ENCODE data around the gene PRKAR2A.

PRKAR2A gene

DNA sequence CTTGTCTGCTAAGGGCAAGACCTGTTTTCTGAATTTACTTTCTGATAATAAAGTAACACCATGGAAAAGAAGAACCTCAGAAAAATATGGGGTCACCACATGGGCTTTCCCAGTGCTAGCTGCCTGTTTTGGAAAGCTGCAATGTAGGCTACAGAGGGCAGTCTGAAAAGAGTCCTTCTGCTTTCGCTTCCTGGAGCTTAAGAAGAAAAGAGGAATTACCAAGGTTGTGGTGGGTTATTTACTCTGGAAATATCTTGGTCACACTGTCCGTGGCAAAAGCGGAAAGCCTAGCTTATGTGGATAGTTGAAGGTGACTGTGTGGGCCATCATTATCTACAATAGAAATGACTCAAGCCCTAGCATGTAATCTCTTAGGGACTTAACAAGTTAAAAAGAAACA is 98.9 kb downstream of the PRKAR2A start:
- no peak for TF ChIP-seq ZFX (IDR thresholded peaks at IDR 0.05; ENCODE audit: borderline replicate concordance)
- TF ChIP-seq, protein P1, sequence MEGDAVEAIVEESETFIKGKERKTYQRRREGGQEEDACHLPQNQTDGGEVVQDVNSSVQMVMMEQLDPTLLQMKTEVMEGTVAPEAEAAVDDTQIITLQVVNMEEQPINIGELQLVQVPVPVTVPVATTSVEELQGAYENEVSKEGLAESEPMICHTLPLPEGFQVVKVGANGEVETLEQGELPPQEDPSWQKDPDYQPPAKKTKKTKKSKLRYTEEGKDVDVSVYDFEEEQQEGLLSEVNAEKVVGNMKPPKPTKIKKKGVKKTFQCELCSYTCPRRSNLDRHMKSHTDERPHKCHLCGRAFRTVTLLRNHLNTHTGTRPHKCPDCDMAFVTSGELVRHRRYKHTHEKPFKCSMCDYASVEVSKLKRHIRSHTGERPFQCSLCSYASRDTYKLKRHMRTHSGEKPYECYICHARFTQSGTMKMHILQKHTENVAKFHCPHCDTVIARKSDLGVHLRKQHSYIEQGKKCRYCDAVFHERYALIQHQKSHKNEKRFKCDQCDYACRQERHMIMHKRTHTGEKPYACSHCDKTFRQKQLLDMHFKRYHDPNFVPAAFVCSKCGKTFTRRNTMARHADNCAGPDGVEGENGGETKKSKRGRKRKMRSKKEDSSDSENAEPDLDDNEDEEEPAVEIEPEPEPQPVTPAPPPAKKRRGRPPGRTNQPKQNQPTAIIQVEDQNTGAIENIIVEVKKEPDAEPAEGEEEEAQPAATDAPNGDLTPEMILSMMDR (IDR thresholded peaks at IDR 0.05), result no peak
- no peak overlapping the region for H3K27ac ChIP-seq

DNA sequence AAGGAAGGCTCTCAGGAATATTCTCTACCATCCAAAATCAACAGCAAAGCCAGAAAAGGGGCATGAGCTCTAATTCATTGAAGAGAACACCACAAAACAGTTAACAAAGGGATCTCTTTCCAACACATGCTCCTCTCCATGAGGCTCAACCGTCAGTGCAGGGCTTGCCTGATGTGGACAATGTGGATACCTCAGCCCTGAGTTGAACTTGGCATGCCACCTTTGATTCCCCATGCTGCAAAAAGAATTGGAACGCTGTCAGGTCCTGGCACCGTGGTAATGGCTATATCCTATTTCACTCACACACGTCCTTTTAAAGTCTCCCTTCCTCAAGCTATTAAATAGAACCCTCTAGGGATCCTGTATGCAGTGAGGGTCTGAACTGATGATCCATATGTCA is 100.0 kb downstream of the PRKAR2A start:
- peak overlapping the region; percentile 64 for H3K27ac ChIP-seq
- TF ChIP-seq, protein P1 (IDR thresholded peaks at IDR 0.05), result no peak

DNA sequence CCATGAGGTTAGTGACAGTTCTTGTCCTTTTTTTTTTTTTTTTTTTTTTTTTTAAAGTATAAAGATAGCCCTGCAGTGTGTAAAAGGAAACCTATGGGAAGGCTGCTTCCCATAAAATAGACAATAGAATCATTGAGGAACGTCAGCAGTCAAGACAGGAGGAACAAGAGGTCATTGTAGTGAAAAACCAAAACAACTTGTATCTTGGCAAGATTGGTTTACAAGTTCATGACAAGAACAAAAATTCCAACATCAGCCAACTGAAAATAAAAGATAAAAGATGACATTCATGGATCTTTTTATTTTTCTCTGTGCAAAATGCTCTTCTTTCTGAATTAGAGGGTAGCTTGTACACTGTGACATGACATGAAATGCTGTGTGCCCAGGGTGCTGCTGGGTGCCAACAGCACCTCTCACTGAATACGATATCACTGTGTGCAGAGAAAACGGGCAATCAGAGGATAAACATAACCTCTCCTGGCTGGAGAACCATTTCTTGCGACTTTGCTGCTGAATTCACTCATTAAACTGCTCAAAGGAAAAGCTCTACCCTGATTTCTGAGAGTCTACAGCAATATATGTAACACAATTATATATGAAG is 100.6 kb downstream of the PRKAR2A start:
- TF ChIP-seq, protein P1 (IDR thresholded peaks at IDR 0.05), result no peak
- no peak for TF ChIP-seq ZFX (IDR thresholded peaks at IDR 0.05; ENCODE audit: borderline replicate concordance)
- peak overlapping the region; percentile 64 for H3K27ac ChIP-seq

DNA sequence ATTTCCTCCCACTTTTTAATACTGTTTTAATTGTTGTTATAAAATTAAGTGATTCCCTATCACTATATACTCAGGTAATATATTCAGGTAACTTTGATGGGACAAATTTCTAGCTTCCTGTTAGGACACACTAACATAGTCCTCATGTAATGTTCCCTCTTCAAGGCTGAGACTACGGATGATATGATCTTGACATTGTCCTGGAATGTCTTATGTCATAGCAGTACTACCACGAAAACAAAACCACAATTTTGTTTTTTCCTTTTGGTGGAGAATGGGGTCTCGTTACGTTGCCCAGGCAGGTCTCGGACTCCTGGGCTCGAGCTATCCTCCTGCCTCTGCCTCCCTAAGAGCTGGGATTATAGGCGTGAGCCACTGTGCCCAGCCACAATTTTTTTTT is 103.9 kb downstream of the PRKAR2A start:
- no peak for TF ChIP-seq ZFX (IDR thresholded peaks at IDR 0.05; ENCODE audit: borderline replicate concordance)
- TF ChIP-seq, protein P1 (IDR thresholded peaks at IDR 0.05), result no peak
- no peak overlapping the region for H3K27ac ChIP-seq

DNA sequence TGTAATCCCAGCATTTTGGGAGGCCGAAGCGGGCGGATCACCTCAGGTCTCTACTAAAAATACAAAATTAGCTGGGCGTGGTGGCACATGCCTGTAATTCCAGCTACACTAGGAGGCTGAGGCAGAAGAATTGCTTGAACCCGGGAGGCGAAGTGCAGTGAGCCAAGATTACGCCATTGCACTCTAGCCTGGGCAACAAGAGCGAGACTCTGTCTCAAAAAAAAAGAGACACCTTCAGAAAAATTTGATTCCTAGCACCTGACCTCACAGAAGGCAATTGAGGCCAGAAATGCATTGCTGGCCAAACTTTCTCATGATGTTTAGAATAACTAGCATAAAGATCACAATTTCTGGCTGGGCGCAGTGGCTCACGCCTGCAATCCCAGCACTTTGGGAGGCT is 106.4 kb downstream of the PRKAR2A start:
- H3K27ac ChIP-seq, result peak overlapping the region; percentile 98

DNA sequence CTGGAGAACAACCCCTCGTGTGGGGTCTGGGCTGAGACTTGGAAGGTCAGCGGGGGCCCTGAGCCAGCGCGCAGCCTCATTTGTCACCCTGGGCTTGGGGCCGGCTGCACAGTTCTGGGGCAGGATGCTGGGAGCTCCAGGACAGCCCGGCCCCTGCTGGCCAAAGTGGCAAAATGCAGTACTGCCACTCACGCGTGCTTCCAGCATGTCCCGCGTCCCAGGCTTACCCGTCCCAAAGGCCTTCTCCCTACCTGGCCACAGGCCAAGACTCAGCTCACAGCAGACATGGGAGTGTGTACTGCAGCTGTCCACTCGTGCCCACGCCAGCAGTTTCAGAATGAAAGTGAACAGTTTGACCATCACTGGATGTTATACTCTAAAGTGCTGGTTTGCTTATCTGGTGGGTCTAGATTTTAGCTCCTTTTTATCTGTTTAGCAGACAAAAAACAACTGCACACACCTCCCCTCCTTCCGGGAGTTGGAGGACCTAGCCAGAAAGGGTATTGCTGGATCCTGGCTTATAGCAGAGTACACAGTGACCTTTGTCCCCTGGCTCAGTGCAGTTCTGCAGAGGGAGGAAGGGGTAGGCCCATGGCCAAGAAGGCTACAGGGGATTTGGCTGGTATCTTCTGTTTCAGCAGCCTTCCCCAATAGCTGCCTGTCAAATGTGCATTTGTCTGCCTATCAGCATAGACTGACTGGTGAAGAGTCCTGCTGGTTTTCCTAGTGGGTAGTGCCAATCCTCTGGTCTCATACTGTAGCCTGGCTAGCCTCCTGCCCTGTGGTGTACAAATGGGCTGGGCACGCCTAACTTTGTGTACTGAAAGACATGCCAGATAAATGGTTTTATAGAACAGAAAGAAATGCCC is 107.5 kb downstream of the PRKAR2A start:
- TF ChIP-seq, protein P1 (IDR thresholded peaks at IDR 0.05), result peak; percentile 95
- no peak for TF ChIP-seq ZFX (IDR thresholded peaks at IDR 0.05; ENCODE audit: borderline replicate concordance)
- peak overlapping the region; percentile 98 for H3K27ac ChIP-seq

DNA sequence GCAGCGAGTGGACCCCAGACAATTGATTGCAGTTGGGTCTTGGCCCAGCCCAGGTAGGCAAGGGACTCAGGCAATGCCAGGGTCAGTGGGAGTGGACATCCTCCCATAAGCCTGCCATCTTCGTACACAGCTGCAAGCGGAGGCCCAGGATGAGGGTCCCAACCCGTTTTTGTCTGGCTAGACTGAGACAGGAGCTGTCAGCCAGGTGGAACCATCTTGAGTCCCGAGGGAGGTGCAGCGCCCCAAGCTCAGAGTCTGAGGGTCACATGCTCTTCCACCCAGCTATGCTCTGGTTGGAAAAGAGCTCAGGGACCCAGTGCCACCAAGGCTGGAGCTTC is 108.1 kb downstream of the PRKAR2A start:
- peak overlapping the region; percentile 98 for H3K27ac ChIP-seq
- TF ChIP-seq ZFX (IDR thresholded peaks at IDR 0.05; ENCODE audit: borderline replicate concordance), result no peak
- TF ChIP-seq, protein P1 (IDR thresholded peaks at IDR 0.05), result no peak

All from 22Rv1 (cell line).